H9 (cell line): ENCODE measurements around the gene PIEZO2. TPM values are rescaled to one million over a fixed set of nuclear protein-coding genes. Genes with fewer than 3 reads are reported as not detected.

Source experiments
- DNase-seq: peaks from one replicate; pipeline ENCODE4 v3.0.0-alpha.2; 2017
- H2AFZ ChIP-seq: one replicate; pipeline ENCODE4 v1.6.1; 2013; ENCODE audit warnings: mild to moderate bottlenecking, low read length, control low read depth, moderate library complexity
- H2AK5ac ChIP-seq: 2 replicates; pipeline ENCODE4 v1.6.1; 2013; ENCODE audit warnings: low read length, control low read depth, mixed read lengths; ENCODE audit not compliant: insufficient read length
- H2BK120ac ChIP-seq: one replicate; pipeline ENCODE4 v1.6.1; 2013; ENCODE audit warnings: low read depth, mild to moderate bottlenecking, low read length, control low read depth, inconsistent platforms; ENCODE audit not compliant: poor library complexity, severe bottlenecking
- H2BK12ac ChIP-seq: 2 replicates; pipeline ENCODE4 v1.6.1; 2013; ENCODE audit warnings: low read length, control low read depth, mixed read lengths, low read depth; ENCODE audit not compliant: insufficient read length
- H2BK15ac ChIP-seq: 2 replicates; pipeline ENCODE4 v1.6.1; 2013; ENCODE audit warnings: low read depth, low read length, control low read depth
- H2BK20ac ChIP-seq: one replicate; pipeline ENCODE4 v1.6.1; 2013; ENCODE audit warnings: low read depth, mild to moderate bottlenecking, low read length, control low read depth, inconsistent platforms; ENCODE audit not compliant: poor library complexity, severe bottlenecking
- H2BK5ac ChIP-seq: 2 replicates; pipeline ENCODE4 v1.6.1; 2013; ENCODE audit warnings: low read length, control low read depth, mixed read lengths; ENCODE audit not compliant: insufficient read length
- H3K14ac ChIP-seq: 2 replicates; pipeline ENCODE4 v1.6.1; 2013; ENCODE audit warnings: low read length, control low read depth; ENCODE audit not compliant: insufficient read depth
- H3K18ac ChIP-seq: 2 replicates; pipeline ENCODE4 v1.6.1; 2013; ENCODE audit warnings: low read depth, mild to moderate bottlenecking, mixed read lengths, low read length, control low read depth; ENCODE audit not compliant: insufficient read length
- H3K23ac ChIP-seq: 2 replicates; pipeline ENCODE4 v1.6.1; 2013; ENCODE audit warnings: low read length, control low read depth, mixed read lengths, low read depth; ENCODE audit not compliant: insufficient read length
- H3K23me2 ChIP-seq: 2 replicates; pipeline ENCODE4 v1.6.1; 2013; ENCODE audit warnings: low read depth, mild to moderate bottlenecking, mixed read lengths, low read length, control low read depth; ENCODE audit not compliant: insufficient read length, poor library complexity, severe bottlenecking
- H3K27ac ChIP-seq: 2 replicates; pipeline ENCODE4 v1.5.1; 2013; ENCODE audit warnings: low read length, control low read depth, mixed read lengths, low read depth; ENCODE audit not compliant: insufficient read length
- H3K27me3 ChIP-seq: 2 replicates; pipeline ENCODE4 v1.6.1; 2013; ENCODE audit warnings: low read length, control low read depth, inconsistent platforms; ENCODE audit not compliant: insufficient read depth
- H3K4ac ChIP-seq: 2 replicates; pipeline ENCODE4 v1.6.1; 2013; ENCODE audit warnings: low read depth, mild to moderate bottlenecking, control low read depth, inconsistent platforms, low read length, moderate library complexity
- H3K4me1 ChIP-seq: 2 replicates; pipeline ENCODE4 v1.6.1; 2013; ENCODE audit warnings: low read length, control low read depth, inconsistent platforms; ENCODE audit not compliant: insufficient read depth
- H3K4me2 ChIP-seq: 2 replicates; pipeline ENCODE4 v1.6.1; 2013; ENCODE audit warnings: low read length, control low read depth, mixed read lengths; ENCODE audit not compliant: insufficient read length, insufficient read depth
- H3K56ac ChIP-seq: 2 replicates; pipeline ENCODE4 v1.6.1; 2013; ENCODE audit warnings: low read depth, mild to moderate bottlenecking, mixed read lengths, low read length, control low read depth; ENCODE audit not compliant: insufficient read length
- H3K79me1 ChIP-seq: 2 replicates; pipeline ENCODE4 v1.6.1; 2013; ENCODE audit warnings: low read depth, mild to moderate bottlenecking, moderate library complexity, low read length, control low read depth, inconsistent platforms; ENCODE audit not compliant: insufficient read depth, poor library complexity, severe bottlenecking
- H3K79me2 ChIP-seq: 2 replicates; pipeline ENCODE4 v1.6.1; 2013; ENCODE audit warnings: low read length, control low read depth, inconsistent platforms; ENCODE audit not compliant: insufficient read depth
- H3K9ac ChIP-seq: 2 replicates; pipeline ENCODE4 v1.6.1; 2013; ENCODE audit warnings: low read length, control low read depth, mixed read lengths; ENCODE audit not compliant: insufficient read length; ENCODE audit errors: extremely low read depth
- H3K9me3 ChIP-seq: one replicate; pipeline ENCODE4 v1.6.1; 2013; ENCODE audit warnings: low read depth, low read length, inconsistent platforms; ENCODE audit not compliant: control insufficient read depth
- H3T11ph ChIP-seq: one replicate; pipeline ENCODE4 v1.6.1; 2013; ENCODE audit warnings: mild to moderate bottlenecking, low read length, control low read depth, inconsistent platforms
- H4K20me1 ChIP-seq: one replicate; pipeline ENCODE4 v1.6.1; 2013; ENCODE audit not compliant: control insufficient read depth, insufficient read length, insufficient read depth
- H4K5ac ChIP-seq: 2 replicates; pipeline ENCODE4 v1.6.1; 2013; ENCODE audit warnings: low read depth, mild to moderate bottlenecking, mixed read lengths, low read length, control low read depth; ENCODE audit not compliant: insufficient read length
- H4K8ac ChIP-seq: replicated peaks from 2 replicates; pipeline ENCODE4 v1.6.1; 2013; ENCODE audit warnings: low read length, control low read depth, mixed read lengths, low read depth; ENCODE audit not compliant: insufficient read length
- H4K91ac ChIP-seq: 2 replicates; pipeline ENCODE4 v1.6.1; 2013; ENCODE audit warnings: low read depth, mild to moderate bottlenecking, moderate library complexity, mixed read lengths, low read length, control low read depth; ENCODE audit not compliant: insufficient read length
- H3K27ac Mint-ChIP-seq, 3 experiments: 2 replicates in 2 of 3; 3 replicates in 1 of 3; pipeline ENCODE4 v1.8.0; 2020 to 2021; ENCODE audit warnings: mixed read lengths in 3 of 3, mild to moderate bottlenecking in 1 of 3, moderate library complexity in 1 of 3
- H3K27me3 Mint-ChIP-seq: 2 replicates; pipeline ENCODE4 v1.8.0; 2021; ENCODE audit warnings: low read depth, mild to moderate bottlenecking, moderate library complexity, mixed read lengths
- H3K36me3 Mint-ChIP-seq, 3 experiments: 2 replicates in 2 of 3; 3 replicates in 1 of 3; pipeline ENCODE4 v1.8.0; 2020 to 2021; ENCODE audit warnings: low read depth in 3 of 3, mixed read lengths in 3 of 3; ENCODE audit not compliant: insufficient read depth in 1 of 3
- H3K4me1 Mint-ChIP-seq, 2 experiments: 2 replicates each; pipeline ENCODE4 v1.8.0; 2020; ENCODE audit warnings: mixed read lengths in 2 of 2
- H3K4me3 Mint-ChIP-seq, 2 experiments: 2 replicates in 1 of 2; 3 replicates in 1 of 2; pipeline ENCODE4 v1.8.0; 2020 to 2021; ENCODE audit warnings: mild to moderate bottlenecking in 2 of 2, mixed read lengths in 2 of 2, moderate library complexity in 1 of 2
- H3K9me3 Mint-ChIP-seq, 2 experiments: 2 replicates in 1 of 2; 3 replicates in 1 of 2; pipeline ENCODE4 v1.8.0; 2020; ENCODE audit warnings: mild to moderate bottlenecking in 2 of 2, mixed read lengths in 2 of 2, moderate library complexity in 1 of 2
- CTCF ChIP-seq: fragments of 200-600 bp; sonication (generic); conservative IDR thresholded peaks from 3 replicates; pipeline ENCODE4 v1.8.0; 2021; ENCODE audit warnings: antibody characterized with exemption, mild to moderate bottlenecking
- WGBS: extraction: QIAGEN DNeasy Blood & Tissue Kit; methylation state at CpG from one replicate; pipeline ENCODE4 v1.1.7; 2013; ENCODE audit warnings: missing lambda C conversion rate, low lambda C conversion rate, mixed read lengths; ENCODE audit not compliant: insufficient read length; ENCODE audit errors: extremely low coverage; 5-methylcytosine and 5-hydroxymethylcytosine counted together
- total RNA-seq: library from RNA; stranded (reverse); gene quantifications from 2 replicates; pipeline ENCODE4 v1.2.1, GENCODE V29; 2021

The PIEZO2 gene
- total RNA-seq, 1 experiment from 2014 or later = 3.9 TPM

- Histone ChIP-seq H3K56ac (no peak overlapping the region), H4K8ac (no peak overlapping the region), H3T11ph (no peak overlapping the region), H3K4me2 (no peak overlapping the region), H2AK5ac (no peak overlapping the region), H3K27me3 (no peaks in the 10 kb centered on the region), H3K79me2 (no peaks in the 10 kb centered on the region), H4K5ac (no peak overlapping the region), H3K27ac (no peak overlapping the region), H2BK20ac (no peak overlapping the region), H3K4ac (no peak overlapping the region), H4K20me1 (no peaks in the 10 kb centered on the region), H4K91ac (no peak overlapping the region), H3K23ac (no peak overlapping the region), H3K14ac (no peak overlapping the region), H2BK5ac (no peak overlapping the region), H3K4me1 (no peaks in the 10 kb centered on the region; the same call in 1 of the 2 replicates), H3K9ac (no peak overlapping the region), H2BK120ac (no peak overlapping the region), H3K23me2 (no peaks in the 10 kb centered on the region), H2BK15ac (no peak overlapping the region), H3K18ac (no peak overlapping the region), H3K9me3 (no peaks in the 10 kb centered on the region), H2AFZ (no peak overlapping the region), H2BK12ac (no peak overlapping the region), H3K79me1 (no peaks in the 10 kb centered on the region)
- no peak for TF ChIP-seq CTCF
- no CpG with 5 or more reads among the region's 4 CpGs for WGBS
- H3K9me3 Mint-ChIP-seq = no peaks in the 10 kb centered on the region
- H3K27me3 Mint-ChIP-seq = peaks cover 3% of the 10 kb centered on the region
- H3K4me1 Mint-ChIP-seq = peaks cover 14 to 18% of the 10 kb centered on the region in 2 experiments
- peaks cover 0 to 3% (median 0%) of the 10 kb centered on the region in 3 experiments; a peak in 1 of 7 replicates for H3K36me3 Mint-ChIP-seq
- H3K27ac Mint-ChIP-seq = no peak overlapping the region
- H3K4me3 Mint-ChIP-seq = no peak overlapping the region
- DNase-seq = no peak
These were observed 145.1 kb downstream of the PIEZO2 start for GRCh38 chr18:11004294-11004693.
